K562 (cell line): ENCODE results near the gene DBF4B. TPM values are rescaled to one million over a fixed set of nuclear protein-coding genes. Genes with fewer than 3 reads are reported as not detected.

Source experiments
- ATAC-seq: fragments of 200-7000 bp; cut with Tn5 transposase; 3 replicates; pipeline ENCODE4 v1.9.1; 2020; ENCODE audit warnings: moderate library complexity
- BruUV-seq: library from RNA; stranded (reverse); fragments of 400-500 nt; replicated peaks from 2 replicates; lab custom pipeline; 2021; lab: Mats Ljungman, UMichigan
- CTCF ChIA-PET: fragments of 300-600 bp; formaldehyde crosslinking; extraction: SDS; loops from one replicate; lab custom pipeline; 2021; ENCODE audit warnings: low intra/inter-chr PET ratio; lab: Yijun Ruan, JAX
- POLR2A ChIA-PET: fragments of 300-600, 350-650 bp; sonication (Branson Sonifier 250); formaldehyde crosslinking; extraction: SDS; loops from one replicate; lab custom pipeline; 2021; ENCODE audit warnings: antibody characterized with exemption, inconsistent platforms; lab: Yijun Ruan, JAX
- DNase-seq, 4 experiments: peaks; one replicate each; pipeline versions ENCODE4 v3.0.0 to v3.0.0-alpha.2; 2011 to 2018; ENCODE audit warnings: low spot score in 3 of 4, mixed read lengths in 3 of 4; ENCODE audit errors: extremely low read depth in 1 of 4
- FAIRE-seq: peaks from 2 replicates; lab custom pipeline; 2011; peaks lifted over from hg19 to GRCh38; lab: Jason Lieb, UNC
- H2AFZ ChIP-seq: 2 replicates; pipeline ENCODE4 v1.6.0; 2011; ENCODE audit warnings: low read depth, low read length, control low read depth, inconsistent platforms
- H3K27ac ChIP-seq: fragments of 200-600 bp; 3 replicates; pipeline ENCODE4 v1.8.0; 2011; ENCODE audit warnings: low read depth, mild to moderate bottlenecking, control low read depth, inconsistent platforms, low read length, moderate library complexity, mixed read lengths; ENCODE audit errors: extremely low read depth
- H3K27me3 ChIP-seq, 2 experiments: fragments of 300-600 bp in 1 of 2; 2 replicates in 1 of 2; 3 replicates in 1 of 2; pipeline versions ENCODE4 v1.6.0 to v1.8.0; 2011; ENCODE audit warnings: inconsistent platforms in 2 of 2, low read length in 2 of 2, mild to moderate bottlenecking in 1 of 2, mixed read lengths in 1 of 2, moderate library complexity in 1 of 2; ENCODE audit not compliant: control insufficient read depth in 2 of 2, insufficient read depth in 2 of 2
- H3K36me3 ChIP-seq: fragments of 300-600 bp; 3 replicates; pipeline ENCODE4 v1.8.0; 2011; ENCODE audit warnings: mild to moderate bottlenecking, low read length, inconsistent platforms; ENCODE audit not compliant: control insufficient read depth, insufficient read depth
- H3K4me1 ChIP-seq, 2 experiments: fragments of 200-600 bp in 1 of 2; replicated peaks in 1 of 2; 2 replicates in 1 of 2; 3 replicates in 1 of 2; pipeline versions ENCODE4 v1.5.1 to v1.8.0; 2011; ENCODE audit warnings: inconsistent platforms in 2 of 2, low read length in 2 of 2, mild to moderate bottlenecking in 1 of 2, mixed read lengths in 1 of 2, moderate library complexity in 1 of 2; ENCODE audit not compliant: control insufficient read depth in 2 of 2, insufficient read depth in 2 of 2
- H3K4me2 ChIP-seq: 2 replicates; pipeline ENCODE4 v1.6.1; 2011; ENCODE audit warnings: low read length, control low read depth, inconsistent platforms, mixed read lengths; ENCODE audit not compliant: insufficient read depth
- H3K4me3 ChIP-seq: fragments of 200-600 bp; sonication (generic), shearing (Covaris generic); 2 replicates; pipeline ENCODE4 v1.5.1; 2016; ENCODE audit warnings: control low read depth, inconsistent platforms
- H3K79me2 ChIP-seq: fragments of 200-600 bp; 3 replicates; pipeline ENCODE4 v1.8.0; 2011; ENCODE audit warnings: low read length, inconsistent platforms; ENCODE audit not compliant: control insufficient read depth, insufficient read depth
- H3K9ac ChIP-seq, 2 experiments: 2 replicates each; pipeline versions ENCODE4 v1.6.0 to v1.6.1; 2011; ENCODE audit warnings: low read depth in 2 of 2, low read length in 2 of 2, control low read depth in 1 of 2, inconsistent platforms in 1 of 2, mild to moderate bottlenecking in 1 of 2, mixed read lengths in 1 of 2; ENCODE audit not compliant: insufficient read depth in 1 of 2
- H3K9me1 ChIP-seq: one replicate; pipeline ENCODE4 v1.6.0; 2011; ENCODE audit warnings: inconsistent platforms, mild to moderate bottlenecking, low read length, moderate library complexity; ENCODE audit not compliant: control insufficient read depth, insufficient read depth
- H3K9me3 ChIP-seq: replicated peaks from 2 replicates; pipeline ENCODE4 v1.5.1; 2011; ENCODE audit warnings: low read depth, low read length, inconsistent platforms; ENCODE audit not compliant: control insufficient read depth, insufficient read depth
- H4K20me1 ChIP-seq: replicated peaks from 2 replicates; pipeline ENCODE4 v1.6.1; 2011; ENCODE audit warnings: low read length, inconsistent platforms, mixed read lengths; ENCODE audit not compliant: control insufficient read depth, insufficient read depth
- BRD9 ChIP-seq: fragments of 450-650 bp; IDR thresholded peaks from 2 replicates; pipeline ENCODE4 v1.6.1; 2018; ENCODE audit warnings: low read depth; ENCODE audit not compliant: partially characterized antibody
- C11orf30 ChIP-seq: fragments of 450-650 bp; IDR thresholded peaks from 2 replicates; pipeline ENCODE4 v1.6.1; 2016; ENCODE audit warnings: low read depth, mild to moderate bottlenecking
- CTCF ChIP-seq, 3 experiments: IDR thresholded peaks in 2 of 3; conservative IDR thresholded peaks in 1 of 3; 2 replicates each; pipeline ENCODE4 v1.5.1; 2011 to 2012; ENCODE audit warnings: low read length in 3 of 3, mild to moderate bottlenecking in 3 of 3, control low read depth in 2 of 3, improper control_type of control experiment in 1 of 3, inconsistent platforms in 1 of 3, low read depth in 1 of 3, mixed read lengths in 1 of 3, moderate library complexity in 1 of 3; ENCODE audit not compliant: insufficient read depth in 2 of 3
- DPF2 ChIP-seq: fragments of 450-650 bp; IDR thresholded peaks from 2 replicates; pipeline ENCODE4 v1.6.1; 2016
- ESRRA ChIP-seq: fragments of 450-650 bp; IDR thresholded peaks from 2 replicates; pipeline ENCODE4 v1.6.1; 2014; ENCODE audit warnings: low read depth, mild to moderate bottlenecking, moderate library complexity, borderline replicate concordance
- HDAC2 ChIP-seq: fragments of 450-650 bp; IDR thresholded peaks from 2 replicates; pipeline ENCODE4 v1.6.1; 2016; ENCODE audit warnings: mild to moderate bottlenecking
- KDM1A ChIP-seq, 2 experiments: fragments of 450-650 bp; IDR thresholded peaks; 2 replicates each; pipeline ENCODE4 v1.6.1; 2016; ENCODE audit warnings: mild to moderate bottlenecking in 2 of 2
- KDM5B ChIP-seq: fragments of 200-600 bp; sonication (generic); IDR thresholded peaks from 2 replicates; pipeline ENCODE4 v1.6.1; 2012; ENCODE audit warnings: low read depth, mild to moderate bottlenecking, moderate library complexity, low read length, control low read depth, inconsistent platforms; ENCODE audit not compliant: insufficient replicate concordance
- PCBP1 ChIP-seq: fragments of 200-400 bp; formaldehyde crosslinking; IDR thresholded peaks from 2 replicates; pipeline ENCODE4 v1.6.1; 2018; ENCODE audit warnings: mild to moderate bottlenecking, low read depth, low read length; ENCODE audit not compliant: poor library complexity, severe bottlenecking
- PHF8 ChIP-seq: fragments of 200-600 bp; sonication (generic); IDR thresholded peaks from 2 replicates; pipeline ENCODE4 v1.6.1; 2012; ENCODE audit warnings: mixed run types, mild to moderate bottlenecking, inconsistent platforms, low read length, moderate library complexity, borderline replicate concordance
- RB1 ChIP-seq: fragments of 450-650 bp; IDR thresholded peaks from 2 replicates; pipeline ENCODE4 v1.6.1; 2017; ENCODE audit warnings: low read depth, mild to moderate bottlenecking
- RBBP5 ChIP-seq: fragments of 200-600 bp; sonication (generic); IDR thresholded peaks from 2 replicates; pipeline ENCODE4 v1.6.1; 2012; ENCODE audit warnings: borderline replicate concordance, mild to moderate bottlenecking, low read length, control low read depth, inconsistent platforms; ENCODE audit not compliant: insufficient read depth, poor library complexity, severe bottlenecking
- SMAD2 ChIP-seq: fragments of 150-350 bp; IDR thresholded peaks from 2 replicates; pipeline ENCODE4 v1.6.1; 2014; ENCODE audit warnings: low read depth, mild to moderate bottlenecking, low read length
- SOX6 ChIP-seq: fragments of 450-650 bp; IDR thresholded peaks from 2 replicates; pipeline ENCODE4 v1.6.1; 2014; ENCODE audit warnings: mild to moderate bottlenecking
- SRF ChIP-seq, 2 experiments: fragments of 250-450, 450-650 bp in 1 of 2; sonication (Bioruptor Pico) in 1 of 2; sonication (generic) in 1 of 2; formaldehyde crosslinking; IDR thresholded peaks; 2 replicates each; pipeline versions ENCODE4 v1.5.0 to v1.5.1; 2020 to 2022; ENCODE audit warnings: mild to moderate bottlenecking in 1 of 2, missing genetic modification reagents in 1 of 2
- TBL1XR1 ChIP-seq, 2 experiments: IDR thresholded peaks; 2 replicates each; pipeline ENCODE4 v1.6.1; 2012; ENCODE audit warnings: improper control_type of control experiment in 2 of 2, low read length in 2 of 2, mild to moderate bottlenecking in 1 of 2
- ZFP36 ChIP-seq: fragments of 150-350 bp; IDR thresholded peaks from 2 replicates; pipeline ENCODE4 v1.6.1; 2018; ENCODE audit warnings: low read length, low read depth; ENCODE audit not compliant: partially characterized antibody
- ZKSCAN3 ChIP-seq: fragments of 250-450 bp; sonication (Bioruptor Pico); IDR thresholded peaks from 2 replicates; pipeline ENCODE4 v1.4.0; 2020
- ZNF263 ChIP-seq: sonication (generic); formaldehyde crosslinking; IDR thresholded peaks from 2 replicates; pipeline ENCODE4 v1.8.0; 2022; ENCODE audit warnings: mild to moderate bottlenecking, missing genetic modification reagents, borderline replicate concordance
- WGBS: fragments of 100-300 bp; shearing (Covaris generic); methylation state at CpG from one replicate; pipeline ENCODE4 v1.1.6; 2016; ENCODE audit warnings: low coverage, mixed read lengths; ENCODE audit not compliant: insufficient coverage; ENCODE audit errors: missing lambda C conversion rate; 5-methylcytosine and 5-hydroxymethylcytosine counted together
- in situ Hi-C: fragments of 300-500 bp; cut with MboI; formaldehyde crosslinking; loops from 4 replicates; pipeline ENCODE4 v1.15.0; 2018; ENCODE audit warnings: inconsistent platforms, mixed read lengths
- intact Hi-C: fragments of 100-400 bp; cut with micrococcal nuclease; formaldehyde crosslinking; loops from 2 replicates; pipeline ENCODE4 v1.14.2; 2022
- polyA plus RNA-seq, 8 experiments: library from polyadenylated mRNA; depleted of rRNA in 4 of 8; stranded (reverse) in 5 of 8; unstranded in 3 of 8; fragments of >200 nt; fragmentation: Nextera tagmentation in 2 of 8; fragmentation: Illumina TruSeq in 1 of 8; extraction: Ambion mirVana in 2 of 8; extraction: Trizol in 1 of 8; gene quantifications; 2 replicates each; pipeline versions ENCODE4 v1.2.1 to v1.2.3, GENCODE V29; 2011 to 2014; ENCODE audit warnings: inconsistent platforms in 1 of 8, missing spikeins in 1 of 8
- total RNA-seq, 7 experiments: library from RNA; depleted of rRNA in 6 of 7; stranded (reverse); fragments of >200 nt in 6 of 7; fragmentation: Illumina TruSeq in 2 of 7; extraction: Trizol in 2 of 7; gene quantifications; 2 replicates each; pipeline versions ENCODE4 v1.2.1 to v1.2.3, GENCODE V29; 2011 to 2021; ENCODE audit warnings: low replicate concordance in 1 of 7

DBF4B gene
- total and polyA plus RNA-seq, 9 of the 15 experiments (the other 6 are each of a cell fraction or from before 2014, with no cell fraction given) = 2.5 to 26.9 (median 14.6) TPM

- 7% methylated on average over 25 of the region's 36 CpGs for WGBS
- Histone ChIP-seq H3K4me1 (peaks cover 9 to 58% of the 10 kb centered on the region in 2 experiments; a peak in 4 of 5 replicates), H3K9ac (peak overlapping the region; percentile 27 to 85; a peak in 3 of 4 replicates), H2AFZ (peak overlapping the region; percentile 96), H3K36me3 (no peaks in the 10 kb centered on the region), H3K4me3 (peak overlapping the region; percentile 39), H3K27me3 (peaks cover 10 to 47% of the 10 kb centered on the region in 2 experiments; a peak in 3 of 5 replicates), H3K9me1 (no peaks in the 10 kb centered on the region), H3K4me2 (peak overlapping the region; percentile 84), H3K79me2 (no peaks in the 10 kb centered on the region), H3K27ac (peak overlapping the region; percentile 28; the same call in 1 of the 3 replicates), H3K9me3 (no peaks in the 10 kb centered on the region), H4K20me1 (no peaks in the 10 kb centered on the region; the same call in none of the 2 replicates)
- ATAC-seq (peak; percentile 58), DNase-seq (peak; percentile 84 to 88 (median 86)), FAIRE-seq (peak; percentile 91)
- in situ Hi-C loops (loop anchor here (5.0 to 10.0 kb wide), 2 partner anchors 88 to 235 kb away; no protein-coding TSS in a partner anchor), intact Hi-C loops (loop anchor here (5.0 to 10.0 kb wide), 4 partner anchors 63 to 353 kb away; partner anchors contain the start of gene PLCD3)
- CTCF ChIA-PET = interaction anchor here (1.1 to 3.8 kb wide), 6 partner anchors 52 to 352 kb away, joined by 3 to 38 read pairs (median 6); no protein-coding TSS in a partner anchor
- POLR2A ChIA-PET = interaction anchor here (0.6 to 1.1 kb wide), 10 partner anchors 10 to 371 kb away, joined by 3 to 6 read pairs (median 3); no protein-coding TSS in a partner anchor
- no TSS peak for BruUV-seq
- TF ChIP-seq PCBP1 (peak; percentile 42), DPF2 (peak; percentile 61; the same call in 1 of the 2 replicates), BRD9 (peak; percentile 64), RBBP5 (peak; percentile 46), ZFP36 (peak; percentile 31), KDM5B (peak; percentile 50), RB1 (peak; percentile 64; the same call in 1 of the 2 replicates), ZNF263 (CRISPR knock-in tag) (peak; percentile 73; the same call in 1 of the 2 replicates), ESRRA (peak; percentile 87), SMAD2 (no peak), KDM1A (IDR thresholded peaks at IDR 0.05) (peak in 1 of 2 experiments; percentile 45; a peak in 2 of 4 replicates), SOX6 (peak; percentile 51), ZKSCAN3 (CRISPR knock-in tag) (no peak), CTCF (IDR thresholded peaks at IDR 0.05 in 2 of 3, conservative IDR thresholded peaks at IDR 0.05 in 1 of 3; ENCODE audit: insufficient read depth in 2 of 3, low read depth in 1 of 3, low read length in 3 of 3) (peak; percentile 76 to 96 (median 82)), TBL1XR1 (IDR thresholded peaks at IDR 0.05; ENCODE audit: low read length in 2 of 2) (0 out of 4 replicates have a peak, but pooled peaks of 1 of the 2 experiments have one; percentile 43), C11orf30 (peak; percentile 38; the same call in 1 of the 2 replicates), HDAC2 (peak; percentile 66; the same call in 1 of the 2 replicates), SRF (CRISPR knock-in tag; IDR thresholded peaks at IDR 0.05) (peak in 1 of 2 experiments; percentile 42; a peak in 1 of 4 replicates), PHF8 (peak; percentile 47; the same call in 1 of the 2 replicates)
Observed at GRCh38 chr17:44779211-44780025, 71.0 kb downstream of the DBF4B start.
